H9 (cell line): ENCODE measurements around the gene SLC24A4. TPM values are rescaled to one million over a fixed set of nuclear protein-coding genes. Genes with fewer than 3 reads are reported as not detected.

Experiments used
- DNase-seq: peaks from one replicate; pipeline ENCODE4 v3.0.0-alpha.2; 2017
- H2AFZ ChIP-seq: one replicate; pipeline ENCODE4 v1.6.1; 2013; ENCODE audit warnings: mild to moderate bottlenecking, low read length, control low read depth, moderate library complexity
- H2AK5ac ChIP-seq: 2 replicates; pipeline ENCODE4 v1.6.1; 2013; ENCODE audit warnings: low read length, control low read depth, mixed read lengths; ENCODE audit not compliant: insufficient read length
- H2BK120ac ChIP-seq: one replicate; pipeline ENCODE4 v1.6.1; 2013; ENCODE audit warnings: low read depth, mild to moderate bottlenecking, low read length, control low read depth, inconsistent platforms; ENCODE audit not compliant: poor library complexity, severe bottlenecking
- H2BK12ac ChIP-seq: 2 replicates; pipeline ENCODE4 v1.6.1; 2013; ENCODE audit warnings: low read length, control low read depth, mixed read lengths, low read depth; ENCODE audit not compliant: insufficient read length
- H2BK15ac ChIP-seq: 2 replicates; pipeline ENCODE4 v1.6.1; 2013; ENCODE audit warnings: low read depth, low read length, control low read depth
- H2BK20ac ChIP-seq: one replicate; pipeline ENCODE4 v1.6.1; 2013; ENCODE audit warnings: low read depth, mild to moderate bottlenecking, low read length, control low read depth, inconsistent platforms; ENCODE audit not compliant: poor library complexity, severe bottlenecking
- H2BK5ac ChIP-seq: 2 replicates; pipeline ENCODE4 v1.6.1; 2013; ENCODE audit warnings: low read length, control low read depth, mixed read lengths; ENCODE audit not compliant: insufficient read length
- H3K14ac ChIP-seq: 2 replicates; pipeline ENCODE4 v1.6.1; 2013; ENCODE audit warnings: low read length, control low read depth; ENCODE audit not compliant: insufficient read depth
- H3K18ac ChIP-seq: 2 replicates; pipeline ENCODE4 v1.6.1; 2013; ENCODE audit warnings: low read depth, mild to moderate bottlenecking, mixed read lengths, low read length, control low read depth; ENCODE audit not compliant: insufficient read length
- H3K23ac ChIP-seq: 2 replicates; pipeline ENCODE4 v1.6.1; 2013; ENCODE audit warnings: low read length, control low read depth, mixed read lengths, low read depth; ENCODE audit not compliant: insufficient read length
- H3K23me2 ChIP-seq: 2 replicates; pipeline ENCODE4 v1.6.1; 2013; ENCODE audit warnings: low read depth, mild to moderate bottlenecking, mixed read lengths, low read length, control low read depth; ENCODE audit not compliant: insufficient read length, poor library complexity, severe bottlenecking
- H3K27ac ChIP-seq: 2 replicates; pipeline ENCODE4 v1.5.1; 2013; ENCODE audit warnings: low read length, control low read depth, mixed read lengths, low read depth; ENCODE audit not compliant: insufficient read length
- H3K27me3 ChIP-seq: 2 replicates; pipeline ENCODE4 v1.6.1; 2013; ENCODE audit warnings: low read length, control low read depth, inconsistent platforms; ENCODE audit not compliant: insufficient read depth
- H3K4ac ChIP-seq: 2 replicates; pipeline ENCODE4 v1.6.1; 2013; ENCODE audit warnings: low read depth, mild to moderate bottlenecking, control low read depth, inconsistent platforms, low read length, moderate library complexity
- H3K4me1 ChIP-seq: 2 replicates; pipeline ENCODE4 v1.6.1; 2013; ENCODE audit warnings: low read length, control low read depth, inconsistent platforms; ENCODE audit not compliant: insufficient read depth
- H3K4me2 ChIP-seq: 2 replicates; pipeline ENCODE4 v1.6.1; 2013; ENCODE audit warnings: low read length, control low read depth, mixed read lengths; ENCODE audit not compliant: insufficient read length, insufficient read depth
- H3K56ac ChIP-seq: 2 replicates; pipeline ENCODE4 v1.6.1; 2013; ENCODE audit warnings: low read depth, mild to moderate bottlenecking, mixed read lengths, low read length, control low read depth; ENCODE audit not compliant: insufficient read length
- H3K79me1 ChIP-seq: 2 replicates; pipeline ENCODE4 v1.6.1; 2013; ENCODE audit warnings: low read depth, mild to moderate bottlenecking, moderate library complexity, low read length, control low read depth, inconsistent platforms; ENCODE audit not compliant: insufficient read depth, poor library complexity, severe bottlenecking
- H3K79me2 ChIP-seq: 2 replicates; pipeline ENCODE4 v1.6.1; 2013; ENCODE audit warnings: low read length, control low read depth, inconsistent platforms; ENCODE audit not compliant: insufficient read depth
- H3K9ac ChIP-seq: 2 replicates; pipeline ENCODE4 v1.6.1; 2013; ENCODE audit warnings: low read length, control low read depth, mixed read lengths; ENCODE audit not compliant: insufficient read length; ENCODE audit errors: extremely low read depth
- H3K9me3 ChIP-seq: one replicate; pipeline ENCODE4 v1.6.1; 2013; ENCODE audit warnings: low read depth, low read length, inconsistent platforms; ENCODE audit not compliant: control insufficient read depth
- H3T11ph ChIP-seq: one replicate; pipeline ENCODE4 v1.6.1; 2013; ENCODE audit warnings: mild to moderate bottlenecking, low read length, control low read depth, inconsistent platforms
- H4K20me1 ChIP-seq: one replicate; pipeline ENCODE4 v1.6.1; 2013; ENCODE audit not compliant: control insufficient read depth, insufficient read length, insufficient read depth
- H4K5ac ChIP-seq: 2 replicates; pipeline ENCODE4 v1.6.1; 2013; ENCODE audit warnings: low read depth, mild to moderate bottlenecking, mixed read lengths, low read length, control low read depth; ENCODE audit not compliant: insufficient read length
- H4K8ac ChIP-seq: replicated peaks from 2 replicates; pipeline ENCODE4 v1.6.1; 2013; ENCODE audit warnings: low read length, control low read depth, mixed read lengths, low read depth; ENCODE audit not compliant: insufficient read length
- H4K91ac ChIP-seq: 2 replicates; pipeline ENCODE4 v1.6.1; 2013; ENCODE audit warnings: low read depth, mild to moderate bottlenecking, moderate library complexity, mixed read lengths, low read length, control low read depth; ENCODE audit not compliant: insufficient read length
- H3K27ac Mint-ChIP-seq, 3 experiments: 2 replicates in 2 of 3; 3 replicates in 1 of 3; pipeline ENCODE4 v1.8.0; 2020 to 2021; ENCODE audit warnings: mixed read lengths in 3 of 3, mild to moderate bottlenecking in 1 of 3, moderate library complexity in 1 of 3
- H3K27me3 Mint-ChIP-seq: 2 replicates; pipeline ENCODE4 v1.8.0; 2021; ENCODE audit warnings: low read depth, mild to moderate bottlenecking, moderate library complexity, mixed read lengths
- H3K36me3 Mint-ChIP-seq, 3 experiments: 2 replicates in 2 of 3; 3 replicates in 1 of 3; pipeline ENCODE4 v1.8.0; 2020 to 2021; ENCODE audit warnings: low read depth in 3 of 3, mixed read lengths in 3 of 3; ENCODE audit not compliant: insufficient read depth in 1 of 3
- H3K4me1 Mint-ChIP-seq, 2 experiments: 2 replicates each; pipeline ENCODE4 v1.8.0; 2020; ENCODE audit warnings: mixed read lengths in 2 of 2
- H3K4me3 Mint-ChIP-seq, 2 experiments: 2 replicates in 1 of 2; 3 replicates in 1 of 2; pipeline ENCODE4 v1.8.0; 2020 to 2021; ENCODE audit warnings: mild to moderate bottlenecking in 2 of 2, mixed read lengths in 2 of 2, moderate library complexity in 1 of 2
- H3K9me3 Mint-ChIP-seq, 2 experiments: 2 replicates in 1 of 2; 3 replicates in 1 of 2; pipeline ENCODE4 v1.8.0; 2020; ENCODE audit warnings: mild to moderate bottlenecking in 2 of 2, mixed read lengths in 2 of 2, moderate library complexity in 1 of 2
- CTCF ChIP-seq: fragments of 200-600 bp; sonication (generic); conservative IDR thresholded peaks from 3 replicates; pipeline ENCODE4 v1.8.0; 2021; ENCODE audit warnings: antibody characterized with exemption, mild to moderate bottlenecking
- WGBS: extraction: QIAGEN DNeasy Blood & Tissue Kit; methylation state at CpG from one replicate; pipeline ENCODE4 v1.1.7; 2013; ENCODE audit warnings: missing lambda C conversion rate, low lambda C conversion rate, mixed read lengths; ENCODE audit not compliant: insufficient read length; ENCODE audit errors: extremely low coverage; 5-methylcytosine and 5-hydroxymethylcytosine counted together
- total RNA-seq: library from RNA; stranded (reverse); gene quantifications from 2 replicates; pipeline ENCODE4 v1.2.1, GENCODE V29; 2021

The SLC24A4 gene
- total RNA-seq, 1 experiment from 2014 or later = 0.24 TPM

GRCh38 chr14:92495027-92495426 lies 172.1 kb downstream of the SLC24A4 start:
- Mint-ChIP-seq H3K27me3 (peaks cover 9% of the 10 kb centered on the region), H3K4me1 (peaks cover 14 to 15% of the 10 kb centered on the region in 2 experiments), H3K27ac (no peak overlapping the region), H3K36me3 (no peaks in the 10 kb centered on the region), H3K4me3 (no peak overlapping the region), H3K9me3 (0 out of 5 replicates have a peak, but pooled peaks cover 0 to 2% of the 10 kb centered on the region in 2 experiments)
- WGBS = no CpG with 5 or more reads among the region's 6 CpGs
- H2BK20ac ChIP-seq = no peak overlapping the region
- no peak overlapping the region for H3K4ac ChIP-seq
- no peak overlapping the region for H4K91ac ChIP-seq
- H2BK5ac ChIP-seq = no peak overlapping the region
- no peak for DNase-seq
- no peak overlapping the region for H3K23ac ChIP-seq
- no peak overlapping the region for H2BK12ac ChIP-seq
- no peak overlapping the region for H2BK15ac ChIP-seq
- no peak overlapping the region for H3K4me2 ChIP-seq
- H2AFZ ChIP-seq = no peak overlapping the region
- no peak overlapping the region for H3K27ac ChIP-seq
- H3K18ac ChIP-seq = no peak overlapping the region
- no peaks in the 10 kb centered on the region for H3K79me1 ChIP-seq
- no peaks in the 10 kb centered on the region for H3K23me2 ChIP-seq
- no peaks in the 10 kb centered on the region for H3K27me3 ChIP-seq
- H4K20me1 ChIP-seq = no peaks in the 10 kb centered on the region
- no peak overlapping the region for H3K9ac ChIP-seq
- no peak overlapping the region for H2AK5ac ChIP-seq
- no peak for TF ChIP-seq CTCF
- H3K9me3 ChIP-seq = no peaks in the 10 kb centered on the region
- H3K56ac ChIP-seq = no peak overlapping the region
- no peak overlapping the region for H3T11ph ChIP-seq
- H2BK120ac ChIP-seq = no peak overlapping the region
- no peaks in the 10 kb centered on the region; the same call in 1 of the 2 replicates for H3K4me1 ChIP-seq
- no peak overlapping the region for H3K14ac ChIP-seq
- H3K79me2 ChIP-seq = no peaks in the 10 kb centered on the region
- no peak overlapping the region for H4K5ac ChIP-seq
- H4K8ac ChIP-seq = no peak overlapping the region
